ENCODE measurements around the gene ICA1.

Gene ICA1

DNA sequence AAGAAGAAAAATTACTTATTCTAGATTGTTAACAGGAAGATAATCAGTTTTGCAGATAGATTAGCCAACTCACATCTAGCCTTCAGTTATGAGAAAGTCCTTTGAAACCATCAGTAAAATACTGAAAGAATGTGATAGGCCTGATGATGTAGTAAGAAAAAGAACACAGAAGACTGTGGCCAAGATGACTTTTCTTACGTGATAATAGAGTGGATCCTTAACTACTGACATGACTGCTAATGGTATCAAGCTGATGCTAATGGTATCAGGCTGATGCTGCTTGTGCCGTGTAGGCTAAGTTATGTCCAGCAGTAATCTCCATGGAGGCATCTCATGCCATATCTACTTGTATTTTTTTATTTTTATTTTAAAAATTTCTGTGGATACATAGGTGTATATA lies 179.2 kb downstream of the ICA1 start:
- Histone ChIP-seq H3K4me1 (ENCODE audit: control insufficient read depth in 1 of 2, insufficient read depth in 1 of 2, low read depth in 1 of 2, low read length in 1 of 2) (no peaks in the 10 kb centered on the region), H3K9me3 (no peaks in the 10 kb centered on the region), H3K4me3 (ENCODE audit: low read depth in 1 of 2, low read length in 1 of 2) (no peak overlapping the region), H3K27me3 (no peaks in the 10 kb centered on the region), H3K27ac (no peak overlapping the region), H3K36me3 (peaks cover 26% of the 10 kb centered on the region)
- TF ChIP-seq, protein P1, sequence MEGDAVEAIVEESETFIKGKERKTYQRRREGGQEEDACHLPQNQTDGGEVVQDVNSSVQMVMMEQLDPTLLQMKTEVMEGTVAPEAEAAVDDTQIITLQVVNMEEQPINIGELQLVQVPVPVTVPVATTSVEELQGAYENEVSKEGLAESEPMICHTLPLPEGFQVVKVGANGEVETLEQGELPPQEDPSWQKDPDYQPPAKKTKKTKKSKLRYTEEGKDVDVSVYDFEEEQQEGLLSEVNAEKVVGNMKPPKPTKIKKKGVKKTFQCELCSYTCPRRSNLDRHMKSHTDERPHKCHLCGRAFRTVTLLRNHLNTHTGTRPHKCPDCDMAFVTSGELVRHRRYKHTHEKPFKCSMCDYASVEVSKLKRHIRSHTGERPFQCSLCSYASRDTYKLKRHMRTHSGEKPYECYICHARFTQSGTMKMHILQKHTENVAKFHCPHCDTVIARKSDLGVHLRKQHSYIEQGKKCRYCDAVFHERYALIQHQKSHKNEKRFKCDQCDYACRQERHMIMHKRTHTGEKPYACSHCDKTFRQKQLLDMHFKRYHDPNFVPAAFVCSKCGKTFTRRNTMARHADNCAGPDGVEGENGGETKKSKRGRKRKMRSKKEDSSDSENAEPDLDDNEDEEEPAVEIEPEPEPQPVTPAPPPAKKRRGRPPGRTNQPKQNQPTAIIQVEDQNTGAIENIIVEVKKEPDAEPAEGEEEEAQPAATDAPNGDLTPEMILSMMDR (IDR thresholded peaks at IDR 0.05) = no peak

DNA sequence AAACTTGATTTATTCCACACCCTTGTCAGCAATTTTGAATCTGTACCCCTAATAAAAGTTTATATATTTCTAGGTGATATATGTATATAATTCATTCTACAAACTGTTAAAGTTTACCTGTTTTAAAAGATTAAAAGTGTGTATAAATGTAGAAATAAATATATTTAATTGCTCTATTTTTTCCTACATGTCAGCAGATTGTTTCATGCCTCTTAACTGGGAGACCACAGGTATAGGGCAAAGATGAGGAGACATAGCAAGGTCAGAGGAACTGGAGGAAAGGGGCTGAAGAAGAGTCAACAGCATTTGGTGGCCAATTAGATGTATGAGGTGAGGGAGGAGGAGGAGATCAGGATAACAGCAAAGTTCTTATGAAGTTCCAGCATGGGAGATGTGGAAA lies 183.5 kb downstream of the ICA1 start:
- Histone ChIP-seq H3K4me1 (ENCODE audit: control insufficient read depth in 1 of 2, insufficient read depth in 1 of 2, low read depth in 1 of 2, low read length in 1 of 2) (no peaks in the 10 kb centered on the region), H3K36me3 (peaks cover 4% of the 10 kb centered on the region), H3K9me3 (no peaks in the 10 kb centered on the region), H3K4me3 (ENCODE audit: low read depth in 1 of 2, low read length in 1 of 2) (no peak overlapping the region), H3K27ac (no peak overlapping the region), H3K27me3 (no peaks in the 10 kb centered on the region)
- TF ChIP-seq, protein P1 (IDR thresholded peaks at IDR 0.05) = no peak

DNA sequence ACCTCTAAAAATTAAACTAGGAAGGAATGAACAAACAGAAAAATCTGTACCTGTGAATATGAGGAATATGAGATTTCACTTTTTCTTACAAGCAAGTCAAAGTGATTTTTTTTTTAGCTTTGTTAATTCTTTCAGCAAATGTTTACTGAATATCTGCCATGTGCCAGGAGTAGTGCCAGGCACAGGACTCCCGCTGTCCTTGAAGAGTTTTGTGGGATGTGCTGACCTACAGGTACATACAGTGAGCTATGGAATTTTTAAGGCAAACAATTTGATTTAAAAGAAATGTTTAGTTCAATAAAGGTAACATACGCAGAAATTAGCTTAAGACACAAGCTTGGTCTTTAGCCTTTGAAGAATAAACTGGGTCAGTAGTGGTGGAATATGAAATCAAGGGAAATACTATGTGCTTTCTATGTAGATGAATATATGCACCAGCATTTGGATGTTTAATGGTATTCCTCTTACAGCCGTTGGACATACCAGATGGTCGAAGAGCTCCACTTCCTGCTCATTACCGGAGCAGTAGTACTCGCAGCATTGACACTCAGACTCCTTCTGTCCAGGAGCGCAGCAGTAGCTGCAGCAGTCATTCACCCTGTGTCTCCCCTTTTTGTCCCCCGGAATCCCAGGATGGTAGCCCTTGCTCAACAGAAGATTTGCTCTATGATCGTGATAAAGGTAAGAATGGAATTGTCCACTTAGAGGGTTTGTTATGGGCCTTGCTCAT lies 191.4 kb downstream of the ICA1 start:
- Histone ChIP-seq H3K4me1 (ENCODE audit: control insufficient read depth in 1 of 2, insufficient read depth in 1 of 2, low read depth in 1 of 2, low read length in 1 of 2) (no peaks in the 10 kb centered on the region), H3K27me3 (no peaks in the 10 kb centered on the region), H3K36me3 (peaks cover 27% of the 10 kb centered on the region), H3K9me3 (no peaks in the 10 kb centered on the region), H3K4me3 (ENCODE audit: low read depth in 1 of 2, low read length in 1 of 2) (no peak overlapping the region), H3K27ac (no peak overlapping the region)
- TF ChIP-seq, protein P1 (IDR thresholded peaks at IDR 0.05) = no peak

DNA sequence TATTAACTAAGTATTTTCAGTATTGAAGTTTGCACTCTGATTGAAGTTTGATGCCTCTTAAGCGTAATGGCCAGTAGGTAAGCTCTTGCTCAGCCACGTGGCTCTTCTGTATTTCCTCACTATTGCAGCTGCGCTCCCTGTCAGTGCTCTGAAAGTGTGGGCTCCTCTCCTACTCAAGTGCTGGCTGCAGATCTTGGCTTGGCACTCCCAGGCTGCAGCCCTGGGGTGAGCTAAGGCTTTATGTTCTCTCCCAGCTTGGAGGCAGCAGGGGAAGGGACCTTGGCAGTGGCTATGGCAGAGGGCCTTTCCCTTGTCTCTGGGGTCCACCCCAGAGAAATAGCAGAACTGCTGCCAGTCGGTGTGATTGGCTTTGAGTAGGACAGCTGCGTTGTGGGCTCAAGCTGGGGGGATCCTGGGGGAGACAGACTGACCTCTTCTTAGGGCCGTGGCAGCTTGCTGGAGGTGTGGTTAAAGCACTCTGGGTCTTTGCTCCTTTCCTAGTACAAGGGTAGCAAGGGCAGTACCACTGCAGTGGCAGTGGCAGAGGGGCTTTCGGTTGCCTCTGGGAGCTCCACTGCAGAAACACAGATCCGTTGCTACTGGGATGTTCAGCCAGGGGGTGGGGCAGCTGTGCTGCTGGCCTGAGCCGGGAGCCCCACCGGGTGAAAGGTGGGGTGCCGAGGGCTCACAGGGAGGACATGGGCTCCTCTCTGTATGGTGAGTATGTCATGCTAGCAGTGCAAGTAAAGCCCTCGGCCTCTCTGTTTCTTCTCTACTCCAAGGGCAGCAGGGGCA lies 192.9 kb downstream of the ICA1 start:
- Histone ChIP-seq H3K4me3 (ENCODE audit: low read depth in 1 of 2, low read length in 1 of 2) (no peak overlapping the region), H3K27ac (no peak overlapping the region), H3K4me1 (ENCODE audit: control insufficient read depth in 1 of 2, insufficient read depth in 1 of 2, low read depth in 1 of 2, low read length in 1 of 2) (no peaks in the 10 kb centered on the region), H3K27me3 (no peaks in the 10 kb centered on the region), H3K9me3 (no peaks in the 10 kb centered on the region), H3K36me3 (peaks cover 27% of the 10 kb centered on the region)
- TF ChIP-seq, protein P1 (IDR thresholded peaks at IDR 0.05) = no peak

DNA sequence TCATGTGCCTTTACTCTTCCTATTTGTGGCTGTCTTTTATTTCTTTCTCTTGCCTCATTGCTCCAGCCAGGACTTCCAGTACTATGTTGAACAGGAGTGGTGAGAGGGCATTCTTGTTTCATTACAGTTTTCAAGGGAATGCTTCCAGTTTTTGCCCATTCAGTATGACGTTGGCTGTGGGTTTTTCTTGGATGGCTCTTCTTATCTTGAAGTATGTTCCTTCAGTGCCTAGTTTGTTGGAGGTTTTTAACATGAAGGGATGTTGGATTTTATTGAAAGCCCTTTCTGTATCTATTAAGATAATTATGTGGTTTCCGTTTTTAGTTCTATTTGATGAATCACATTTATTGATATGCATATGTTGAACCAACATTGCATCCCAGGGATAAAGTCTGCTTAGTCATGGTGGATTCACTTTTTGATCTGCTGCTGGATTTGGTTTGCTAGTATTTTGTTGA lies 196.6 kb downstream of the ICA1 start:
- Histone ChIP-seq H3K27me3 (no peaks in the 10 kb centered on the region), H3K4me3 (ENCODE audit: low read depth in 1 of 2, low read length in 1 of 2) (no peak overlapping the region), H3K9me3 (no peaks in the 10 kb centered on the region), H3K4me1 (ENCODE audit: control insufficient read depth in 1 of 2, insufficient read depth in 1 of 2, low read depth in 1 of 2, low read length in 1 of 2) (no peaks in the 10 kb centered on the region), H3K36me3 (peaks cover 34% of the 10 kb centered on the region), H3K27ac (no peak overlapping the region)
- TF ChIP-seq, protein P1 (IDR thresholded peaks at IDR 0.05) = no peak

Measured in neutrophil (primary cell).